ENCODE measurements around the gene ACSS3.

The ACSS3 gene

GRCh38 chr12:81303935-81304334, 226.1 kb downstream of the ACSS3 start:
- DNase-seq, result no peak
